GM19239 (cell line): ENCODE results near the gene EEF1A2.
"Not testable (repeated sequence)": the region's sequence is repeated elsewhere in the genome, so short reads cannot be mapped to it uniquely, and the experiment has no call there.

ENCODE experiments used
- DNase-seq: peaks from one replicate; pipeline ENCODE4 v3.0.0; 2011; ENCODE audit warnings: low spot score; ENCODE audit not compliant: insufficient read length
- FAIRE-seq: peaks from 2 replicates; lab custom pipeline; 2011; peaks lifted over from hg19 to GRCh38; lab: Jason Lieb, UNC

The EEF1A2 gene

GRCh38 chr20:63521602-63522001 is 22.7 kb upstream of the EEF1A2 start:
- DNase-seq: no peak

GRCh38 chr20:63520934-63521601 is 22.2 kb upstream of the EEF1A2 start:
- FAIRE-seq (peak; percentile 44), DNase-seq (peak; percentile 91)

More at GRCh38 chr20:63521602-63522001, 22.7 kb upstream of the EEF1A2 start:
- no peak for FAIRE-seq

- DNase-seq (peak; percentile 97), FAIRE-seq (peak; percentile 76)
Observed at GRCh38 chr20:63520504-63520933, 21.6 kb upstream of the EEF1A2 start, which contains the start of gene PPDPF. Gene PPDPF, plus strand, starts transcription at chr20:63520765. Its CDS starts 544 bp downstream, at chr20:63521309.

- peak; percentile 65 for DNase-seq
- no peak for FAIRE-seq
Observed at GRCh38 chr20:63519668-63520503, 21.0 kb upstream of the EEF1A2 start.

- DNase-seq: no peak
- no peak for FAIRE-seq
Observed at GRCh38 chr20:63518946-63519667, 20.2 kb upstream of the EEF1A2 start.

GRCh38 chr20:63518351-63518861 is 19.5 kb upstream of the EEF1A2 start:
- FAIRE-seq: no peak
- no peak for DNase-seq

- DNase-seq (no peak), FAIRE-seq (no peak)
Observed at GRCh38 chr20:63517376-63518309, 18.8 kb upstream of the EEF1A2 start.

- not testable (repeated sequence) for FAIRE-seq, DNase-seq
Observed at GRCh38 chr20:63514520-63514919, 15.6 kb upstream of the EEF1A2 start.

GRCh38 chr20:63513207-63513606 is 14.3 kb upstream of the EEF1A2 start:
- DNase-seq (no peak), FAIRE-seq (no peak)

GRCh38 chr20:63509088-63509564 is 10.2 kb upstream of the EEF1A2 start:
- no peak for DNase-seq
- FAIRE-seq: no peak

- DNase-seq (no peak), FAIRE-seq (no peak)
Observed at GRCh38 chr20:63508072-63508768, 9.3 kb upstream of the EEF1A2 start.

- no peak for DNase-seq
- no peak for FAIRE-seq
Observed at GRCh38 chr20:63507083-63507743, 8.3 kb upstream of the EEF1A2 start.

- FAIRE-seq: no peak
Observed at GRCh38 chr20:63505723-63506122, 6.8 kb upstream of the EEF1A2 start.

GRCh38 chr20:63505281-63505680 is 6.4 kb upstream of the EEF1A2 start:
- no peak for FAIRE-seq
- DNase-seq: no peak

More at GRCh38 chr20:63505723-63506122, 6.8 kb upstream of the EEF1A2 start:
- no peak for DNase-seq

- no peak for DNase-seq
- no peak for FAIRE-seq
Observed at GRCh38 chr20:63504642-63505041, 5.8 kb upstream of the EEF1A2 start.

GRCh38 chr20:63503524-63503923 is 4.6 kb upstream of the EEF1A2 start:
- no peak for FAIRE-seq
- DNase-seq: no peak

GRCh38 chr20:63502671-63503172 is 3.8 kb upstream of the EEF1A2 start:
- FAIRE-seq (no peak), DNase-seq (no peak)
